Keratinocyte (primary cell): ENCODE measurements around the gene POLR3G. TPM values are rescaled to one million over a fixed set of nuclear protein-coding genes. Genes with fewer than 3 reads are reported as not detected.

Experiments
- DNase-seq: peaks from one replicate; pipeline ENCODE4 v3.0.0-alpha.2; 2011; ENCODE audit warnings: low read depth, missing footprints, low spot score
- FAIRE-seq: peaks from 2 replicates; lab custom pipeline; 2011; peaks lifted over from hg19 to GRCh38; lab: Jason Lieb, UNC
- H2AFZ ChIP-seq: 2 replicates; pipeline ENCODE4 v1.6.0; 2012; ENCODE audit warnings: low read length, control low read depth, inconsistent platforms; ENCODE audit not compliant: control insufficient read depth
- H3K27ac ChIP-seq: 2 replicates; pipeline ENCODE4 v1.5.1; 2011; ENCODE audit warnings: low read length; ENCODE audit not compliant: control insufficient read depth, insufficient read depth
- H3K27me3 ChIP-seq: 3 replicates; pipeline ENCODE4 v1.6.0; 2011; ENCODE audit warnings: low read length; ENCODE audit not compliant: control insufficient read depth, insufficient read depth; ENCODE audit errors: extremely low read depth
- H3K36me3 ChIP-seq, 2 experiments: 2 replicates in 1 of 2; 3 replicates in 1 of 2; pipeline ENCODE4 v1.5.1; 2011; ENCODE audit warnings: low read length in 2 of 2, mild to moderate bottlenecking in 1 of 2; ENCODE audit not compliant: control insufficient read depth in 2 of 2, insufficient read depth in 2 of 2; ENCODE audit errors: extremely low read depth in 1 of 2
- H3K4me1 ChIP-seq: 3 replicates; pipeline ENCODE4 v1.5.1; 2011; ENCODE audit warnings: low read length; ENCODE audit not compliant: control insufficient read depth, insufficient read depth; ENCODE audit errors: extremely low read depth
- H3K4me2 ChIP-seq: 3 replicates; pipeline ENCODE4 v1.6.0; 2011; ENCODE audit warnings: low read depth, low read length; ENCODE audit not compliant: control insufficient read depth, insufficient read depth; ENCODE audit errors: extremely low read depth
- H3K4me3 ChIP-seq, 3 experiments: fragments of 200-600 bp in 1 of 3; sonication (generic) in 1 of 3; 2 replicates in 2 of 3; 3 replicates in 1 of 3; pipeline ENCODE4 v1.5.1; 2011 to 2016; ENCODE audit warnings: low read length in 3 of 3, mild to moderate bottlenecking in 3 of 3, control low read depth in 2 of 3, inconsistent platforms in 1 of 3, low read depth in 1 of 3, mixed read lengths in 1 of 3, mixed run types in 1 of 3, moderate library complexity in 1 of 3; ENCODE audit not compliant: control insufficient read depth in 2 of 3, insufficient read depth in 2 of 3; ENCODE audit errors: extremely low read depth in 1 of 3
- H3K79me2 ChIP-seq: 2 replicates; pipeline ENCODE4 v1.6.0; 2012; ENCODE audit warnings: low read length; ENCODE audit not compliant: control insufficient read depth, insufficient read depth
- H3K9ac ChIP-seq: 3 replicates; pipeline ENCODE4 v1.6.0; 2011; ENCODE audit warnings: low read length; ENCODE audit not compliant: control insufficient read depth, insufficient read depth; ENCODE audit errors: extremely low read depth
- H3K9me1 ChIP-seq: 3 replicates; pipeline ENCODE4 v1.6.0; 2011; ENCODE audit warnings: low read length; ENCODE audit not compliant: control insufficient read depth, insufficient read depth; ENCODE audit errors: extremely low read depth
- H3K9me3 ChIP-seq: 2 replicates; pipeline ENCODE4 v1.5.1; 2012; ENCODE audit warnings: low read depth, low read length; ENCODE audit not compliant: control insufficient read depth
- H4K20me1 ChIP-seq: 3 replicates; pipeline ENCODE4 v1.6.0; 2011; ENCODE audit warnings: low read length; ENCODE audit not compliant: control insufficient read depth, insufficient read depth; ENCODE audit errors: extremely low read depth
- CTCF ChIP-seq, 3 experiments: IDR thresholded peaks in 1 of 3; conservative IDR thresholded peaks in 1 of 3; optimal IDR thresholded peaks in 1 of 3; 2 replicates in 2 of 3; 3 replicates in 1 of 3; pipeline versions ENCODE3 to v1.5.1; 2011; ENCODE audit warnings: low read length in 3 of 3, mild to moderate bottlenecking in 3 of 3, moderate library complexity in 2 of 3, control low read depth in 1 of 3, inconsistent platforms in 1 of 3; ENCODE audit not compliant: insufficient read depth in 2 of 3; ENCODE audit errors: extremely low read depth in 1 of 3
- EZH2 ChIP-seq: IDR thresholded peaks from one replicate; pipeline ENCODE4 v1.6.1; 2012; ENCODE audit warnings: inconsistent platforms, mild to moderate bottlenecking, low read length, moderate library complexity
- dilution Hi-C: fragments of 300-500 bp; cut with MboI; formaldehyde crosslinking; loops from one replicate; pipeline ENCODE4 v1.7.0; 2020; ENCODE audit warnings: low sequenced_read_pairs; ENCODE audit not compliant: extremely low pct_ligation_motif_present
- polyA plus RNA-seq, 5 experiments: library from polyadenylated mRNA; depleted of rRNA in 3 of 5; stranded (reverse) in 3 of 5; stranded (forward) in 1 of 5; unstranded in 1 of 5; fragments of >200 nt; gene quantifications; 1 replicate in 1 of 5; 2 replicates in 3 of 5; 3 replicates in 1 of 5; pipeline versions ENCODE4 v1.2.1 to v1.2.3, GENCODE V29; 2011 to 2012; ENCODE audit warnings: missing spikeins in 2 of 5, low read depth in 1 of 5, low replicate concordance in 1 of 5

The POLR3G gene
- polyA plus RNA-seq, 1 donor (not counting 4 experiments of a cell fraction or from before 2014, with no cell fraction given), result 27.0 TPM

- FAIRE-seq, result no peak
- dilution Hi-C loops, result no loop called here
- TF ChIP-seq CTCF (optimal IDR thresholded peaks at IDR 0.05 in 1 of 3, IDR thresholded peaks at IDR 0.05 in 1 of 3, conservative IDR thresholded peaks at IDR 0.05 in 1 of 3; ENCODE audit: extremely low read depth in 1 of 3, insufficient read depth in 2 of 3, low read length in 3 of 3) (no peak), EZH2 (peak; percentile 73)
Observed at GRCh38 chr5:90558344-90559192, 83.9 kb downstream of the POLR3G start, which contains the start of gene ADGRV1. Gene ADGRV1, plus strand, starts transcription at chr5:90558797. Its CDS starts 99 bp downstream, at chr5:90558896.

GRCh38 chr5:90560771-90561170 is 86.1 kb downstream of the POLR3G start:
- H3K4me3 ChIP-seq, result no peak overlapping the region

More at GRCh38 chr5:90558344-90559192, 83.9 kb downstream of the POLR3G start, which contains the start of gene ADGRV1:
- Histone ChIP-seq H3K4me1 (peaks cover 2% of the 10 kb centered on the region), H3K4me3 (peak within 1 kb of the TSS; percentile 21 to 57 (median 46)), H3K27ac (no peak within 1 kb of the TSS), H3K9me3 (no peaks in the 10 kb centered on the region), H3K36me3 (no peaks in the 10 kb centered on the region), H3K79me2 (no peaks in the 10 kb centered on the region), H3K4me2 (peak within 1 kb of the TSS; percentile 59), H3K9me1 (no peaks in the 10 kb centered on the region), H3K9ac (no peak within 1 kb of the TSS), H3K27me3 (peaks cover 36% of the 10 kb centered on the region), H4K20me1 (no peaks in the 10 kb centered on the region), H2AFZ (peak within 1 kb of the TSS; percentile 56)
- no peak for DNase-seq

More at GRCh38 chr5:90560771-90561170, 86.1 kb downstream of the POLR3G start:
- FAIRE-seq (no peak), DNase-seq (no peak)
- H3K79me2 ChIP-seq, result no peaks in the 10 kb centered on the region
- no peak overlapping the region for H2AFZ ChIP-seq
- no peaks in the 10 kb centered on the region for H4K20me1 ChIP-seq
- no peaks in the 10 kb centered on the region for H3K36me3 ChIP-seq
- H3K9me1 ChIP-seq, result no peaks in the 10 kb centered on the region
- H3K27me3 ChIP-seq, result peaks cover 35% of the 10 kb centered on the region
- H3K27ac ChIP-seq, result no peak overlapping the region
- H3K4me1 ChIP-seq, result peaks cover 2% of the 10 kb centered on the region
- H3K9me3 ChIP-seq, result no peaks in the 10 kb centered on the region
- TF ChIP-seq CTCF (optimal IDR thresholded peaks at IDR 0.05 in 1 of 3, IDR thresholded peaks at IDR 0.05 in 1 of 3, conservative IDR thresholded peaks at IDR 0.05 in 1 of 3; ENCODE audit: extremely low read depth in 1 of 3, insufficient read depth in 2 of 3, low read length in 3 of 3) (no peak), EZH2 (no peak)
- dilution Hi-C loops, result no loop called here
- H3K4me2 ChIP-seq, result no peak overlapping the region
- H3K9ac ChIP-seq, result no peak overlapping the region
